OCI-LY1 (cell line): ENCODE measurements around the gene IGFALS.

Experiments
- H2AFZ ChIP-seq: fragments of 200-600 bp; sonication (generic), shearing (Covaris generic); 2 replicates; pipeline ENCODE4 v1.6.0; 2014; ENCODE audit warnings: antibody characterized with exemption, mild to moderate bottlenecking, low read length
- H3F3A ChIP-seq: fragments of 200-600 bp; sonication (generic), shearing (Covaris generic); 2 replicates; pipeline ENCODE4 v1.6.0; 2014; ENCODE audit warnings: mild to moderate bottlenecking, antibody characterized with exemption, low read length, moderate library complexity; ENCODE audit not compliant: insufficient read depth
- H3K27ac ChIP-seq: fragments of 200-600 bp; sonication (generic); 2 replicates; pipeline ENCODE4 v1.5.1; 2014; ENCODE audit warnings: low read length, mixed run types, mild to moderate bottlenecking, low read depth; ENCODE audit not compliant: poor library complexity, severe bottlenecking
- H3K27me3 ChIP-seq: fragments of 200-600 bp; sonication (generic); 2 replicates; pipeline ENCODE4 v1.6.0; 2014; ENCODE audit warnings: antibody characterized with exemption, mild to moderate bottlenecking, low read length, moderate library complexity; ENCODE audit not compliant: insufficient read depth
- H3K36me3 ChIP-seq: fragments of 200-600 bp; sonication (generic); 2 replicates; pipeline ENCODE4 v1.6.1; 2014; ENCODE audit warnings: mild to moderate bottlenecking, antibody characterized with exemption, low read length, moderate library complexity, mixed read lengths; ENCODE audit not compliant: insufficient read depth
- H3K4me1 ChIP-seq: fragments of 200-600 bp; sonication (generic); 2 replicates; pipeline ENCODE4 v1.5.1; 2014; ENCODE audit warnings: mild to moderate bottlenecking, low read length, moderate library complexity; ENCODE audit not compliant: insufficient read depth, severe bottlenecking
- H3K4me2 ChIP-seq: fragments of 200-600 bp; sonication (generic), shearing (Covaris generic); 2 replicates; pipeline ENCODE4 v1.6.1; 2014; ENCODE audit warnings: low read length
- H3K4me3 ChIP-seq: fragments of 200-600 bp; sonication (generic); 2 replicates; pipeline ENCODE4 v1.5.1; 2014; ENCODE audit warnings: low read length, low read depth, mild to moderate bottlenecking, mixed read lengths; ENCODE audit not compliant: poor library complexity, severe bottlenecking
- H3K79me2 ChIP-seq: fragments of 200-600 bp; shearing (Covaris generic); 2 replicates; pipeline ENCODE4 v1.6.1; 2016; ENCODE audit warnings: mixed run types, low read length, mixed read lengths; ENCODE audit not compliant: insufficient read depth
- H3K9ac ChIP-seq: fragments of 200-600 bp; sonication (generic), shearing (Covaris generic); 2 replicates; pipeline ENCODE4 v1.6.1; 2014; ENCODE audit warnings: mild to moderate bottlenecking, low read length, mixed read lengths
- H3K9me2 ChIP-seq: fragments of 200-600 bp; sonication (generic), shearing (Covaris generic); 2 replicates; pipeline ENCODE4 v1.6.1; 2014; ENCODE audit warnings: low read depth, mild to moderate bottlenecking, low read length, mixed read lengths
- H3K9me3 ChIP-seq: fragments of 200-600 bp; shearing (Covaris generic); 2 replicates; pipeline ENCODE4 v1.6.1; 2014; ENCODE audit warnings: low read length, mixed read lengths
- H4K20me1 ChIP-seq: fragments of 200-600 bp; sonication (generic), shearing (Covaris generic); 2 replicates; pipeline ENCODE4 v1.6.0; 2016; ENCODE audit warnings: mild to moderate bottlenecking, low read length; ENCODE audit not compliant: insufficient read depth
- CTCF ChIP-seq: fragments of 200-600 bp; sonication (generic), shearing (Covaris generic); IDR thresholded peaks from 2 replicates; pipeline ENCODE4 v1.5.1; 2017; ENCODE audit warnings: mild to moderate bottlenecking, antibody characterized with exemption, low read length, moderate library complexity, mixed read lengths
- EZH2 ChIP-seq: fragments of 200-600 bp; sonication (generic), shearing (Covaris generic); IDR thresholded peaks from 2 replicates; pipeline ENCODE4 v1.8.0; 2017; ENCODE audit warnings: borderline replicate concordance, mixed run types, mild to moderate bottlenecking, antibody characterized with exemption, low read length, moderate library complexity, mixed read lengths

Gene IGFALS

GRCh38 chr16:1744338-1744840 lies 49.1 kb downstream of the IGFALS start:
- Histone ChIP-seq H4K20me1 (no peaks in the 10 kb centered on the region), H3K36me3 (peaks cover 56% of the 10 kb centered on the region), H3K4me2 (no peak overlapping the region), H3K9ac (no peak overlapping the region), H3F3A (no peaks in the 10 kb centered on the region; the same call in 1 of the 2 replicates), H3K4me1 (no peaks in the 10 kb centered on the region), H3K79me2 (no peaks in the 10 kb centered on the region), H3K27ac (no peak overlapping the region), H3K27me3 (no peaks in the 10 kb centered on the region), H3K9me2 (no peaks in the 10 kb centered on the region), H3K9me3 (no peaks in the 10 kb centered on the region), H3K4me3 (no peak overlapping the region), H2AFZ (no peak overlapping the region)
- TF ChIP-seq CTCF: no peak

GRCh38 chr16:1743376-1744337 lies 49.8 kb downstream of the IGFALS start:
- TF ChIP-seq CTCF (no peak), EZH2 (no peak)
- H3K27me3 ChIP-seq: no peaks in the 10 kb centered on the region
- no peak overlapping the region for H3K4me2 ChIP-seq
- H4K20me1 ChIP-seq: no peaks in the 10 kb centered on the region
- H2AFZ ChIP-seq: no peak overlapping the region
- H3K4me3 ChIP-seq: no peak overlapping the region
- H3K4me1 ChIP-seq: no peaks in the 10 kb centered on the region
- H3K9me2 ChIP-seq: no peaks in the 10 kb centered on the region
- H3K9ac ChIP-seq: no peak overlapping the region
- H3K27ac ChIP-seq: no peak overlapping the region
- H3K36me3 ChIP-seq: peaks cover 48% of the 10 kb centered on the region
- H3K79me2 ChIP-seq: no peaks in the 10 kb centered on the region
- peaks cover 2% of the 10 kb centered on the region for H3F3A ChIP-seq
- no peaks in the 10 kb centered on the region for H3K9me3 ChIP-seq

- Histone ChIP-seq H2AFZ (no peak overlapping the region), H3K9me3 (no peaks in the 10 kb centered on the region), H3K4me3 (no peak overlapping the region), H3K27me3 (no peaks in the 10 kb centered on the region), H3K4me2 (no peak overlapping the region), H3F3A (peaks cover 13% of the 10 kb centered on the region), H3K9me2 (no peaks in the 10 kb centered on the region), H3K79me2 (no peaks in the 10 kb centered on the region), H3K4me1 (no peaks in the 10 kb centered on the region), H4K20me1 (no peaks in the 10 kb centered on the region), H3K36me3 (peaks cover 31% of the 10 kb centered on the region), H3K27ac (no peak overlapping the region), H3K9ac (no peak overlapping the region)
- no peak for TF ChIP-seq EZH2
- no peak for TF ChIP-seq CTCF
Measured at GRCh38 chr16:1741553-1742165, 51.8 kb downstream of the IGFALS start.
